SK-N-SH (cell line): Measurements from ENCODE around the gene DSC3. TPM values are rescaled to one million over a fixed set of nuclear protein-coding genes. Genes with fewer than 3 reads are reported as not detected.
"Not testable (repeated sequence)": the region's sequence is repeated elsewhere in the genome, so short reads cannot be mapped to it uniquely, and the experiment has no call there.

Experiments
- CTCF ChIA-PET: fragments of 300-600, 350-600 bp; formaldehyde crosslinking; extraction: SDS; loops from one replicate; lab custom pipeline; 2021; lab: Yijun Ruan, JAX
- POLR2A ChIA-PET: fragments of 350-600 bp; sonication (Branson Sonifier 250); formaldehyde crosslinking; extraction: SDS; loops from one replicate; lab custom pipeline; 2020; ENCODE audit warnings: antibody characterized with exemption, inconsistent platforms; lab: Yijun Ruan, JAX
- DNase-seq: peaks from one replicate; pipeline ENCODE4 v3.0.0; 2012
- H2AFZ ChIP-seq: fragments of 200-600 bp; sonication (generic); 2 replicates; pipeline ENCODE4 v1.8.1; 2016; ENCODE audit warnings: antibody characterized with exemption, mild to moderate bottlenecking, low read depth
- H3F3A ChIP-seq: fragments of 200-600 bp; sonication (generic); replicated peaks from 2 replicates; pipeline ENCODE3; 2016; ENCODE audit warnings: antibody characterized with exemption, mild to moderate bottlenecking; ENCODE audit not compliant: insufficient read depth
- H3K27ac ChIP-seq, 2 experiments: fragments of 200-500 bp in 1 of 2; fragments of 200-600 bp in 1 of 2; sonication (Bioruptor generic) in 1 of 2; sonication (generic), shearing (Covaris generic) in 1 of 2; 2 replicates each; pipeline versions ENCODE4 v1.5.1 to v1.6.1; 2014 to 2016; ENCODE audit warnings: low read depth in 2 of 2, inconsistent platforms in 1 of 2, low read length in 1 of 2, mild to moderate bottlenecking in 1 of 2, mixed read lengths in 1 of 2
- H3K27me3 ChIP-seq: fragments of 200-600 bp; sonication (generic), shearing (Covaris generic); 2 replicates; pipeline ENCODE4 v1.6.1; 2016; ENCODE audit warnings: mixed run types; ENCODE audit not compliant: insufficient read depth
- H3K36me3 ChIP-seq, 2 experiments: fragments of 200-500 bp in 1 of 2; fragments of 200-600 bp in 1 of 2; sonication (Bioruptor generic) in 1 of 2; sonication (generic) in 1 of 2; replicated peaks in 1 of 2; 2 replicates each; pipeline versions ENCODE3 to v1.5.1; 2014 to 2016; ENCODE audit warnings: low read length in 1 of 2, mild to moderate bottlenecking in 1 of 2; ENCODE audit not compliant: insufficient read depth in 2 of 2, control insufficient read depth in 1 of 2
- H3K4me1 ChIP-seq, 2 experiments: fragments of 200-500 bp in 1 of 2; fragments of 200-600 bp in 1 of 2; sonication (Bioruptor generic) in 1 of 2; sonication (generic), shearing (Covaris generic) in 1 of 2; 2 replicates each; pipeline versions ENCODE4 v1.5.1 to v1.6.1; 2014 to 2016; ENCODE audit warnings: low read depth in 1 of 2, low read length in 1 of 2, mixed run types in 1 of 2; ENCODE audit not compliant: insufficient read depth in 2 of 2, control insufficient read depth in 1 of 2
- H3K4me2 ChIP-seq: fragments of 200-600 bp; sonication (generic), shearing (Covaris generic); 2 replicates; pipeline ENCODE4 v1.6.1; 2017; ENCODE audit warnings: mixed run types
- H3K4me3 ChIP-seq, 2 experiments: fragments of 200-500 bp in 1 of 2; fragments of 200-600 bp in 1 of 2; sonication (Bioruptor generic) in 1 of 2; sonication (generic), shearing (Covaris generic) in 1 of 2; 2 replicates each; pipeline versions ENCODE4 v1.5.1 to v1.8.1; 2014 to 2016; ENCODE audit warnings: low read depth in 2 of 2, inconsistent platforms in 1 of 2, low read length in 1 of 2, mild to moderate bottlenecking in 1 of 2, mixed read lengths in 1 of 2, moderate library complexity in 1 of 2
- H3K79me2 ChIP-seq: fragments of 200-600 bp; sonication (generic); 2 replicates; pipeline ENCODE4 v1.8.1; 2017; ENCODE audit warnings: mild to moderate bottlenecking; ENCODE audit not compliant: insufficient read depth
- H3K9ac ChIP-seq: fragments of 200-600 bp; sonication (generic); 2 replicates; pipeline ENCODE4 v1.6.1; 2017; ENCODE audit warnings: mixed run types
- H3K9me2 ChIP-seq: fragments of 200-600 bp; sonication (generic); 2 replicates; pipeline ENCODE4 v1.6.1; 2017; ENCODE audit warnings: mixed run types
- H3K9me3 ChIP-seq: fragments of 200-600 bp; sonication (generic); 2 replicates; pipeline ENCODE4 v1.6.1; 2017; ENCODE audit warnings: mixed run types, mild to moderate bottlenecking, moderate library complexity
- H4K20me1 ChIP-seq: fragments of 200-600 bp; sonication (generic); 2 replicates; pipeline ENCODE4 v1.6.1; 2017; ENCODE audit warnings: mild to moderate bottlenecking, mixed run types; ENCODE audit not compliant: insufficient read depth
- CTCF ChIP-seq: fragments of 200-600 bp; sonication (generic); IDR thresholded peaks from 2 replicates; pipeline ENCODE4 v1.6.1; 2017; ENCODE audit warnings: antibody characterized with exemption, mild to moderate bottlenecking, moderate library complexity
- RAD21 ChIP-seq: IDR thresholded peaks from 2 replicates; pipeline ENCODE4 v1.6.1; 2012; ENCODE audit warnings: mild to moderate bottlenecking, low read length
- WGBS: methylation state at CpG from one replicate; pipeline ENCODE4 v1.1.6; 2017; ENCODE audit warnings: low lambda C conversion rate; 5-methylcytosine and 5-hydroxymethylcytosine counted together
- polyA plus RNA-seq, 3 experiments: library from polyadenylated mRNA; depleted of rRNA; stranded (reverse); fragments of >200 nt; gene quantifications; 2 replicates each; pipeline ENCODE4 v1.2.3, GENCODE V29; 2012
- TF ChIP-seq, protein P1 (sequence below): IDR thresholded peaks from 2 replicates; pipeline ENCODE4; 2012
- TF ChIP-seq, protein P2 (sequence below): IDR thresholded peaks from 2 replicates; pipeline ENCODE4 v1.4.0; 2012; ENCODE audit warnings: low read depth

The DSC3 gene
- polyA plus RNA-seq, 1 of the 3 experiments (the other 2 are of a cell fraction) = not detected

DNA sequence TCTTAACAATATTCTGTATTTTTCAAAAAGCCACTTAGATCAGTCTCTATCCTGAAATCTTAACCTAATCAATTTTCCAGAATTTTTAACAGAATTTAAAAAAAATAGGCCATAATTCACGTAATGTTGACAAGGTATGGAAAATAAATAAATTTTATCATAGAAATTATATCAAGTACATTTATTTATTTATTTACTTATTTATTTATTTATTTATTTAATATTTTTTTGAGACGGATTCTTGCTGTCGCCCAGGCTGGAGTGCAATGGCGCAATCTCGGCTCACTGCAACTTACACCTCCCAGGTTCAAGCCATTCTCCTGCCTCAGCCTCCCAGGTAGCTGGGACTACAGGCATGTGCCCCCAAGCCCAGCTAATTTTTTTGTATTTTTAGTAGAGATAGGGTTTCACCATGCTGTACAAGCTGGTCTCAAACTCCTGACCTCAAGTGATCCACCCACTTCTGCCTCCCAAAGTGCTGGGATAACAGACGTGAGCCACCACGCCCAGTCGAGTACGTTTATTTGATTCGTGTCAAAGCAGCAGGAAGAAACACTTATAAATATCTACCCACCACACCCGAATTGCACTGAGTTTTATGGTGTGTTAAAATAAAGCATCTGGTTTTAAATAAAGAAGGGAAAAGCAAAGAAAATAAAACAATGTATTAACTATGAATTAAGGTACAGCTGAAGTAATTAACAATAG lies 60.1 kb downstream of the DSC3 start (continued):
- TF ChIP-seq, protein P1, sequence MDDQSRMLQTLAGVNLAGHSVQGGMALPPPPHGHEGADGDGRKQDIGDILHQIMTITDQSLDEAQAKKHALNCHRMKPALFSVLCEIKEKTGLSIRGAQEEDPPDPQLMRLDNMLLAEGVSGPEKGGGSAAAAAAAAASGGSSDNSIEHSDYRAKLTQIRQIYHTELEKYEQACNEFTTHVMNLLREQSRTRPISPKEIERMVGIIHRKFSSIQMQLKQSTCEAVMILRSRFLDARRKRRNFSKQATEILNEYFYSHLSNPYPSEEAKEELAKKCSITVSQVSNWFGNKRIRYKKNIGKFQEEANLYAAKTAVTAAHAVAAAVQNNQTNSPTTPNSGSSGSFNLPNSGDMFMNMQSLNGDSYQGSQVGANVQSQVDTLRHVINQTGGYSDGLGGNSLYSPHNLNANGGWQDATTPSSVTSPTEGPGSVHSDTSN = no peak

DNA sequence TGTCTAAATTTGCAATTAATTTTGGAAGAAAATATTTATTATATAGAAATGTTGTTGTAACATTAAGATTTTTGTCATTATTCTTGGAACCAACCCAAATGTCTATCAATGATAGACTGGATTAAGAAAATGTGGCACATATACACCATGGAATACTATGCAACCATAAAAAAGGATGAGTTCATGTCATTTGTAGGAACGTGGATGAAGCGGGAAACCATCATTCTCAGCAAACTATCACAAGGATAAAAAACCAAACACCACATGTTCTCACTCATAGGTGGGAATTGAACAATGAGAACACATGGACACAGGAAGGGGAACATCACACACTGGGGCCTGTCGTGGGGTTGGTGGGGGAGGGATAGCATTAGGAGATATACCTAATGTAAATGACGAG lies 64.5 kb downstream of the DSC3 start:
- H3F3A ChIP-seq, DNase-seq, H3K9me2 ChIP-seq, H3K9me3 ChIP-seq, H3K4me2 ChIP-seq, H3K27me3 ChIP-seq, H3K79me2 ChIP-seq, H3K36me3 ChIP-seq, H3K9ac ChIP-seq, H2AFZ ChIP-seq, H3K27ac ChIP-seq, H3K4me1 ChIP-seq, H4K20me1 ChIP-seq, POLR2A ChIA-PET, H3K4me3 ChIP-seq: not testable (repeated sequence)
- CTCF ChIA-PET = interaction anchor here (1.3 to 2.1 kb wide), 2 partner anchors 9 to 11 kb away, joined by 3 to 8 read pairs; no protein-coding TSS in a partner anchor
- 3% methylated on average over 4 of the region's 4 CpGs for WGBS

DNA sequence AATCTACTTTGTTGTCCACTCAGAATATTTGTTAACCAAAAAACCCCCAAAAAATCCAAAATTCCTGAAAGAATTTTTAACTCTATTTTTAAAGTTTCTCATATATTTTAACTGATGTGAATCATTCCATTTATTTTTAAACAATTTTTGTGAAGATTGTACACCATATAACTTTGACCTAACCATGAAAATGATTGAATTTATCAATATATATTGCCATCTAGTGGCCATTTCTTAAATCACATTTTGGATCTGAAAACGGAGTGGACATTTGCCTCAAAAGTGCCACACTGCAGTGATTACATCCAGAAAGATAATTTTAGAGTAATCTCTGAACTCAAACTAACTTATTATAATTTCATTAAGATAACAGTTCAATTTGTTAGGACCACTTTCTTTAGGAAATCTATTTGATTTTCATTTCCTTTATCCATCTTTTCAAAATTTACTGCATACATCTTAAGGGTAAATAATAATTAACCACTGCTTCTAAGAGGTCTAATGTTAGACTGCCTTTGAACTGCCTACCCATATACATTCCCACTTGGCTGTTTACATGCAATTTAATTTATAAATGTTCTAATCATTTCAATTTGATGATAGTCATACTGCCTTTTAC lies 71.1 kb downstream of the DSC3 start:
- Histone ChIP-seq H3K4me1 (no peaks in the 10 kb centered on the region), H4K20me1 (no peaks in the 10 kb centered on the region), H2AFZ (no peak overlapping the region), H3K36me3 (no peaks in the 10 kb centered on the region), H3F3A (no peaks in the 10 kb centered on the region), H3K9ac (no peak overlapping the region), H3K4me2 (no peak overlapping the region), H3K27ac (no peak overlapping the region), H3K9me3 (no peaks in the 10 kb centered on the region), H3K4me3 (no peak overlapping the region), H3K27me3 (no peaks in the 10 kb centered on the region), H3K9me2 (no peaks in the 10 kb centered on the region), H3K79me2 (no peaks in the 10 kb centered on the region)
- TF ChIP-seq CTCF (peak; percentile 77), RAD21 (peak; percentile 53)
- TF ChIP-seq, protein P2, sequence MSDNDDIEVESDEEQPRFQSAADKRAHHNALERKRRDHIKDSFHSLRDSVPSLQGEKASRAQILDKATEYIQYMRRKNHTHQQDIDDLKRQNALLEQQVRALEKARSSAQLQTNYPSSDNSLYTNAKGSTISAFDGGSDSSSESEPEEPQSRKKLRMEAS = no peak
- ChIA-PET POLR2A (no interaction called here), CTCF (interaction anchor here (0.6 to 1.5 kb wide), 5 partner anchors 9 to 1097 kb away, joined by 3 to 10 read pairs (median 4); no protein-coding TSS in a partner anchor)
- 5% methylated on average over 1 of the region's 1 CpG for WGBS
- peak; percentile 14 for DNase-seq
